ENCODE results near the gene SLC38A9.

GRCh38 chr5:55622460-55622859, 89.7 kb downstream of the SLC38A9 start:
- TF ChIP-seq CTCF (IDR thresholded peaks at IDR 0.05; ENCODE audit: low read length) (no peak), EZH2 (IDR thresholded peaks at IDR 0.05; ENCODE audit: borderline replicate concordance, low read length) (no peak)

All from OCI-LY1 (cell line).